Left ventricle myocardium inferior (tissue), 1 donor: Measurements from ENCODE around the gene KCTD11. TPM values are rescaled to one million over a fixed set of nuclear protein-coding genes. Genes with fewer than 3 reads are reported as not detected.

Source experiments
- DNase-seq: peaks from one replicate; pipeline ENCODE4 v3.0.0-alpha.2; 2020
- H3K27ac ChIP-seq: fragments of 200-600 bp; replicated peaks from 2 replicates; pipeline ENCODE4 v1.8.0; 2021
- H3K27me3 ChIP-seq: fragments of 200-600 bp; 2 replicates; pipeline ENCODE4 v1.8.0; 2021; ENCODE audit warnings: low read depth
- H3K36me3 ChIP-seq: fragments of 200-600 bp; 2 replicates; pipeline ENCODE4 v1.8.0; 2021
- H3K4me1 ChIP-seq: fragments of 200-600 bp; 2 replicates; pipeline ENCODE4 v1.8.0; 2021
- H3K4me3 ChIP-seq: fragments of 200-600 bp; 2 replicates; pipeline ENCODE4 v1.8.0; 2021; ENCODE audit warnings: mild to moderate bottlenecking, moderate library complexity
- H3K9me3 ChIP-seq: fragments of 200-600 bp; replicated peaks from 2 replicates; pipeline ENCODE4 v1.8.0; 2021
- CTCF ChIP-seq: fragments of 200-600 bp; IDR thresholded peaks from 2 replicates; pipeline ENCODE4 v1.8.0; 2021; ENCODE audit warnings: antibody characterized with exemption, mild to moderate bottlenecking, borderline replicate concordance
- intact Hi-C: fragments of 100-400 bp; cut with micrococcal nuclease; formaldehyde crosslinking; loops from one replicate; pipeline ENCODE4 v1.11.0; 2022
- total RNA-seq: library from RNA; stranded (reverse); fragmentation: NEBNext Ultra II Directional; extraction: Animal tissue kit (Norgen Biotek cat#: 25700); gene quantifications from one replicate; pipeline ENCODE4 v1.2.1, GENCODE V29; 2021
- donor health status: DM: no; HTN: yes; CAD: no; lungs with severe emphysema.

KCTD11 gene
- total RNA-seq, 1 donor from 2014 or later = 3.9 TPM

GRCh38 chr17:7384489-7385081, 32.6 kb downstream of the KCTD11 start:
- Histone ChIP-seq H3K9me3 (no peaks in the 10 kb centered on the region), H3K27ac (no peak overlapping the region), H3K4me3 (peak overlapping the region; percentile 64), H3K4me1 (peaks cover 35% of the 10 kb centered on the region), H3K36me3 (peaks cover 17% of the 10 kb centered on the region), H3K27me3 (peaks cover 18% of the 10 kb centered on the region)
- no peak for DNase-seq
- TF ChIP-seq CTCF = no peak
- intact Hi-C loops = no loop called here

- no peak for DNase-seq
These were observed 36.9 kb downstream of the KCTD11 start for GRCh38 chr17:7388856-7389255.

GRCh38 chr17:7389924-7390910, 38.3 kb downstream of the KCTD11 start:
- intact Hi-C loops = no loop called here
- H3K36me3 ChIP-seq = peaks cover 42% of the 10 kb centered on the region
- no peak for TF ChIP-seq CTCF

More at GRCh38 chr17:7388856-7389255, 36.9 kb downstream of the KCTD11 start:
- no peak for TF ChIP-seq CTCF
- H3K27ac ChIP-seq = no peak overlapping the region
- H3K9me3 ChIP-seq = no peaks in the 10 kb centered on the region
- H3K27me3 ChIP-seq = no peaks in the 10 kb centered on the region
- H3K4me1 ChIP-seq = peaks cover 34% of the 10 kb centered on the region
- H3K36me3 ChIP-seq = peaks cover 42% of the 10 kb centered on the region
- intact Hi-C loops = no loop called here
- no peak overlapping the region for H3K4me3 ChIP-seq

GRCh38 chr17:7391307-7391706, 39.3 kb downstream of the KCTD11 start:
- DNase-seq = no peak
- peak overlapping the region; percentile 44 for H3K27ac ChIP-seq
- no peaks in the 10 kb centered on the region for H3K9me3 ChIP-seq
- TF ChIP-seq CTCF = no peak
- H3K4me3 ChIP-seq = no peak overlapping the region
- H3K36me3 ChIP-seq = peaks cover 42% of the 10 kb centered on the region
- intact Hi-C loops = no loop called here
- peaks cover 43% of the 10 kb centered on the region for H3K4me1 ChIP-seq
- H3K27me3 ChIP-seq = no peaks in the 10 kb centered on the region

More at GRCh38 chr17:7389924-7390910, 38.3 kb downstream of the KCTD11 start:
- Histone ChIP-seq H3K9me3 (no peaks in the 10 kb centered on the region), H3K27me3 (no peaks in the 10 kb centered on the region), H3K4me3 (no peak overlapping the region), H3K27ac (no peak overlapping the region), H3K4me1 (peaks cover 41% of the 10 kb centered on the region)
- no peak for DNase-seq

- H3K36me3 ChIP-seq = peaks cover 42% of the 10 kb centered on the region
- peaks cover 43% of the 10 kb centered on the region for H3K4me1 ChIP-seq
- no peaks in the 10 kb centered on the region for H3K27me3 ChIP-seq
- DNase-seq = no peak
- TF ChIP-seq CTCF = no peak
- peak overlapping the region; percentile 80 for H3K4me3 ChIP-seq
- intact Hi-C loops = no loop called here
- H3K9me3 ChIP-seq = no peaks in the 10 kb centered on the region
- H3K27ac ChIP-seq = peak overlapping the region; percentile 96
These were observed 41.0 kb downstream of the KCTD11 start for GRCh38 chr17:7392696-7393612.
